Fibroblast of lung (primary cell): Measurements from ENCODE around the gene FCGR3A.

Experiments
- EZH2 ChIP-seq: IDR thresholded peaks from 2 replicates; pipeline ENCODE4 v1.5.1; 2012; ENCODE audit warnings: low read length, control low read depth, mild to moderate bottlenecking; ENCODE audit errors: missing control alignments
- TF ChIP-seq, protein P1 (sequence below), 2 donors: IDR thresholded peaks in 1 of 2; conservative IDR thresholded peaks in 1 of 2; 1 replicate in 1 of 2; 2 replicates in 1 of 2; pipeline ENCODE4 v1.5.1; 2011 to 2012; ENCODE audit warnings: low read length in 2 of 2, control low read depth in 1 of 2, inconsistent platforms in 1 of 2, low read depth in 1 of 2, mild to moderate bottlenecking in 1 of 2

DNA sequence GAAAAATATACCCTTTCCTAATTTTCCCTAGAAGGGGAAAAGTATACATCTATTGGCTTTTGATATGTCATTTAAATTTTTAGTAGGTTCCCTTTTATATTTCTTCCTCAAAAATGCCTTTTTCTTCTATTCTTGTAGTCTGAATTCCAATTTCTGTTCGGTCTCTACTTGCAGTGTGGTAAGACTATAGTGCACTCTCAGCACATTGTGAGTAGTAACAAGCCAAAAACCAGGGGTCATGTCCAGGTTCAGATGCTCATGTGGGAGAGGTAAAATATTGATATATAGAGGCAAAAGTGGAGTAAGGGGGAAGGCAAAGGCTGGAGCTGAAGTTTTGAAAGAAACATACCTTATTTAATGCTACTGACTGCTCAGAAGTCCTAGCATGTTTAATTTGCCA is 48.4 kb downstream of the FCGR3A start:
- TF ChIP-seq, protein P1, sequence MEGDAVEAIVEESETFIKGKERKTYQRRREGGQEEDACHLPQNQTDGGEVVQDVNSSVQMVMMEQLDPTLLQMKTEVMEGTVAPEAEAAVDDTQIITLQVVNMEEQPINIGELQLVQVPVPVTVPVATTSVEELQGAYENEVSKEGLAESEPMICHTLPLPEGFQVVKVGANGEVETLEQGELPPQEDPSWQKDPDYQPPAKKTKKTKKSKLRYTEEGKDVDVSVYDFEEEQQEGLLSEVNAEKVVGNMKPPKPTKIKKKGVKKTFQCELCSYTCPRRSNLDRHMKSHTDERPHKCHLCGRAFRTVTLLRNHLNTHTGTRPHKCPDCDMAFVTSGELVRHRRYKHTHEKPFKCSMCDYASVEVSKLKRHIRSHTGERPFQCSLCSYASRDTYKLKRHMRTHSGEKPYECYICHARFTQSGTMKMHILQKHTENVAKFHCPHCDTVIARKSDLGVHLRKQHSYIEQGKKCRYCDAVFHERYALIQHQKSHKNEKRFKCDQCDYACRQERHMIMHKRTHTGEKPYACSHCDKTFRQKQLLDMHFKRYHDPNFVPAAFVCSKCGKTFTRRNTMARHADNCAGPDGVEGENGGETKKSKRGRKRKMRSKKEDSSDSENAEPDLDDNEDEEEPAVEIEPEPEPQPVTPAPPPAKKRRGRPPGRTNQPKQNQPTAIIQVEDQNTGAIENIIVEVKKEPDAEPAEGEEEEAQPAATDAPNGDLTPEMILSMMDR (conservative IDR thresholded peaks at IDR 0.05 in 1 of 2, IDR thresholded peaks at IDR 0.05 in 1 of 2; ENCODE audit: low read depth in 1 of 2, low read length in 2 of 2): no peak
- TF ChIP-seq EZH2: no peak
